Colonic mucosa (tissue), 4 donors: ENCODE measurements around the gene PLOD3. TPM values are rescaled to one million over a fixed set of nuclear protein-coding genes. Genes with fewer than 3 reads are reported as not detected.

Experiments
- DNase-seq: peaks from one replicate; pipeline ENCODE4 v3.0.0-alpha.2; 2020
- H3K27ac ChIP-seq: fragments of 200-600 bp; one replicate; pipeline ENCODE4 v1.8.0; 2021
- H3K27me3 ChIP-seq: fragments of 200-600 bp; one replicate; pipeline ENCODE4 v1.8.0; 2021
- H3K36me3 ChIP-seq: fragments of 200-600 bp; one replicate; pipeline ENCODE4 v1.8.0; 2021
- H3K4me1 ChIP-seq: fragments of 200-600 bp; one replicate; pipeline ENCODE4 v1.8.0; 2021; ENCODE audit warnings: mild to moderate bottlenecking
- H3K4me3 ChIP-seq: fragments of 200-600 bp; one replicate; pipeline ENCODE4 v1.8.0; 2021
- H3K9ac ChIP-seq, 2 donors: one replicate each; pipeline ENCODE4 v1.7.0; 2013; ENCODE audit warnings: control low read depth in 2 of 2, low read depth in 2 of 2, low read length in 2 of 2
- H3K9me3 ChIP-seq: fragments of 200-600 bp; one replicate; pipeline ENCODE4 v1.8.0; 2021
- intact Hi-C: fragments of 100-400 bp; cut with DNase I; formaldehyde crosslinking; loops from one replicate; pipeline ENCODE4 v1.14.1; 2022
- total RNA-seq, 2 donors: library from RNA; stranded (reverse); fragmentation: NEBNext Ultra II Directional in 1 of 2; extraction: Animal tissue kit (Norgen Biotek cat#: 25700) in 1 of 2; gene quantifications; one replicate each; pipeline ENCODE4 v1.2.1, GENCODE V29; 2021
- TF ChIP-seq, protein P1 (sequence below): fragments of 200-600 bp; IDR thresholded peaks from one replicate; pipeline ENCODE4 v1.8.0; 2022; ENCODE audit warnings: antibody characterized with exemption, mild to moderate bottlenecking
- donor health status: healthy.
- donor health status: DM: no; HTN: no; CAD: no.
- donor health status: DM: no; HTN: no; CAD: no.

Gene PLOD3
- total RNA-seq, 2 donors from 2014 or later, result 67.9 to 149 TPM

DNA sequence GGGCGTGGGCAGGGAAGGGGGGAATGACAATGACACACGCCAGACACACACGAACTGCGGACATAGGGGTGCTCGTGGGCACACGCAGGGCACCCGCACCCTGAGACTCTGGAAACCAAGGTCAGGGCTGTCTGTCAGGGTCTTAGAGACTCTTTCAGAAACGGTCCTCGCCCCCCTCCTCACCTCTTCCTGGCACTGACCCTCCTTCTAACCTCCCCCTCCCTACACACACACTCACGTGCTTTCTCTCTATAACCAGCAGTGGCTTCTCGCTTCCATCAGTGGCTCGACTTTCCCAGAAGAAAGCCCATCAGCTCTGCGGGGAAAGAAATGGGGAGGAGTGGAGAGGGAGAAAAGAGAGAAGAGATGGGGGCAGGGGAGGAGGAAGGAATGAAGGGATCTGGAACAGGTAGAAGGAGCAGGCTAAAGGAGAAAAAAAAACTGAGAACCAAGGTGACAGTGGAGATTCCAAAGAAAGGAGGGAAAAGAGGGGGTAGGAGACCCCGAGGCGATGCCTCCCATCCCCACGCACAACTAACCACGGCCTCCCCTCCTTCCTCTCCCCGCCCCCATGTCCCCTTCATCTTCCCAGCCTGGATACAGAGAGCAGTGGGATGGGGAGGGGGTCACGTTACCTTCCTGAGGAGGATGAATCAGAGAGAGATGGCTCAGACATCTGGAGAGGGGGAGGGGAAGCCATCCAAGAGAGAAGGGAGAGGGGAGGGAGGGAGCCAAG is 50.3 kb downstream of the PLOD3 start:
- Histone ChIP-seq H3K9me3 (no peaks in the 10 kb centered on the region), H3K27ac (no peak overlapping the region), H3K4me3 (no peak overlapping the region), H3K4me1 (peaks cover 14% of the 10 kb centered on the region), H3K27me3 (peaks cover 87% of the 10 kb centered on the region), H3K36me3 (no peaks in the 10 kb centered on the region), H3K9ac (no peak overlapping the region)
- TF ChIP-seq, protein P1, sequence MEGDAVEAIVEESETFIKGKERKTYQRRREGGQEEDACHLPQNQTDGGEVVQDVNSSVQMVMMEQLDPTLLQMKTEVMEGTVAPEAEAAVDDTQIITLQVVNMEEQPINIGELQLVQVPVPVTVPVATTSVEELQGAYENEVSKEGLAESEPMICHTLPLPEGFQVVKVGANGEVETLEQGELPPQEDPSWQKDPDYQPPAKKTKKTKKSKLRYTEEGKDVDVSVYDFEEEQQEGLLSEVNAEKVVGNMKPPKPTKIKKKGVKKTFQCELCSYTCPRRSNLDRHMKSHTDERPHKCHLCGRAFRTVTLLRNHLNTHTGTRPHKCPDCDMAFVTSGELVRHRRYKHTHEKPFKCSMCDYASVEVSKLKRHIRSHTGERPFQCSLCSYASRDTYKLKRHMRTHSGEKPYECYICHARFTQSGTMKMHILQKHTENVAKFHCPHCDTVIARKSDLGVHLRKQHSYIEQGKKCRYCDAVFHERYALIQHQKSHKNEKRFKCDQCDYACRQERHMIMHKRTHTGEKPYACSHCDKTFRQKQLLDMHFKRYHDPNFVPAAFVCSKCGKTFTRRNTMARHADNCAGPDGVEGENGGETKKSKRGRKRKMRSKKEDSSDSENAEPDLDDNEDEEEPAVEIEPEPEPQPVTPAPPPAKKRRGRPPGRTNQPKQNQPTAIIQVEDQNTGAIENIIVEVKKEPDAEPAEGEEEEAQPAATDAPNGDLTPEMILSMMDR, result no peak
- no peak for DNase-seq
- intact Hi-C loops, result no loop called here

DNA sequence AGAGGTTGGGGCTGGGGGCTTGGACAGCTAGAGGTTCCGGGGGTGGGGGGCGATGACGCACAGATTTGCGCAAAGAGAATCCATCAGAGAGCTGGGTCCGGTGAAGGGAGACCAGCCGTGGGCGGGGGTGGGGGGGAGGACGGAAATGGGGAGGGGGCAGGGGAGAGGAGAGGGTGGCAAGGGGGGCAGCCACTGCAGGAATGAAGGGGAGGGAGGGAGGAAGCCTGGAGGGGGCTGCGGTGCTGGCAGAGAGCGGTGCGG is 50.8 kb downstream of the PLOD3 start:
- TF ChIP-seq, protein P1, result no peak
- Histone ChIP-seq H3K4me3 (no peak overlapping the region), H3K4me1 (peaks cover 14% of the 10 kb centered on the region), H3K9ac (no peak overlapping the region), H3K36me3 (no peaks in the 10 kb centered on the region), H3K27ac (no peak overlapping the region), H3K27me3 (peaks cover 84% of the 10 kb centered on the region), H3K9me3 (no peaks in the 10 kb centered on the region)
- intact Hi-C loops, result no loop called here
- no peak for DNase-seq

DNA sequence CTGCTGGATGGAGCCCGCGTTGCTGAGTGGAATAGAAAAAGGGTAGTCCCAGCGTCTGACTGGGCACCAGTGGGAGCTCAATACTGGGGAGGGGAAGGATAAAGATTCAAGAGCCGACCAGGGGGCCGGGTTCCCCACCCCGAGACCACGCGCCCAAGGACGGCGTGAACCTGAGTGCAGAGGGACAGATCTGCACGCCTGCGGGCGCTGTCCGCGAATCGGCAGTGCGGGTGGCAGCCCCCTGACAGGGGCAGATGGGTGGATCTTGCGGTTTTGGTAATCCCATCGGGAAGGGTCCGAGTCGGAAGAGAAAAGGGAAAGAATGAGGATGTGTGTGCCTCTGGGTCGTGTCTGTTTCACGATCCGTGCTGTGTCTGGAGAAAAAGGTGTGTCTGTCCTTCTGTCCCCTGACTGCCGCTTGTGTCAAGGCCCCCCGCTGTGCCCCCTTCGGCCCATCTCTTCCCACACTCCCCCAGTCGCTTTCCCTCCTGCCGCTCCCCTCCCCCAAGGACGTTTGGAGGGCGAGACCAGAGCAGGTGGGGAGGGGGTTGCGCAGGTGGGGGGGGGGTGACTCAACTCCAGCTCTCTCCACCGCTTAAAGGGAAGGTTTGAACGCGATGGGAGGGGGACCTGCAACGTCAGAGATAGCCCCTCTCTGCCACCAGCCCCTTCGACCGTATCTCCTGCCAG is 51.3 kb downstream of the PLOD3 start:
- H3K4me1 ChIP-seq, result peaks cover 14% of the 10 kb centered on the region
- no peak overlapping the region for H3K27ac ChIP-seq
- intact Hi-C loops, result no loop called here
- H3K4me3 ChIP-seq, result no peak overlapping the region
- no peaks in the 10 kb centered on the region for H3K9me3 ChIP-seq
- TF ChIP-seq, protein P1, result no peak
- H3K9ac ChIP-seq, result no peak overlapping the region
- peaks cover 79% of the 10 kb centered on the region for H3K27me3 ChIP-seq
- no peaks in the 10 kb centered on the region for H3K36me3 ChIP-seq
- no peak for DNase-seq

DNA sequence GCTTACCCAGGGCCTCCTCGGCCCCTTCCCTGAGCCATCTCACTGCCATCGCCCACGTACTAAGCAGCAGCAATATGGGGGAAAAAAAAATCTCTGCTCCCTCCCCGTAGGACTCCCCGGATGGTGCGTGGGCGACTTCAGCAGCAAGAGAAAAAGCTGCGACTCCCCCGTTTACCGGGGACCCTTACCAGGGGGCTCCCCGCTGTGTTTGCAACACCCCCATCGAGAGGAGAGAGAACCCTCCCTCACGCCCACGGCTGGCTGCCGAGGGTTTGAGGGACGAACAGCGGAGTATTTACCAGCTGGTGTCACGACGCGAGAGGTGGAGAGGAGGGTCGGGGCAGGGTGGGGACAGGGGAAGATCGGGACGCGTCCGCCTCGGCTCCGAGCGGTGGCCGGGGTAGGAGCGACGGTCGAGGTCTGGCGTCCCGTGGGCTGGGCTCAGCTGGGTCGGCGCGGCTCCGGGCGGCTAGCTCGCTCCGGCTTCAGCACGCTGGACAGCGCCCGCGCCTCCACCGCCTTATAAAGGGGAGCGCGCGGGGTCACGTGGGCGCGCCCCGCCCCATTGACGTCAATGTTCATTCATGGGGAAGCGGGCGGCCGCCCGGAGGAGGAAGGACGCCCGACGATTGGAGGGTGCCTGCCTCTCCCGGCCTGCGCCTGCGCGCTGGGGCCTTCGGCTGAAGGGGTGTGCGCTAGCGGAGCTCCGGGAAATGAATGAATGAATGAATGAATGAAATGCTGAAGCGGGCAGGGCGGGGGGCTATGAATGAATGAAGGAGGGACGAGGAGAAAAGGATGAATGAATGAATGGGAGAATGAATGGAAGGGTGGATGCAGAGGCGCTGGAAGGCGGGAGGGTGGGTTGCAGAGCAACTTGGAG is 52.1 kb downstream of the PLOD3 start, which contains the start of gene VGF:
Gene VGF (minus strand): TSS at position 495 of the 883 bp plus-strand sequence. CDS start 726 bp downstream, outside the sequence.
- H3K27ac ChIP-seq, result no peak within 1 kb of the TSS
- H3K4me3 ChIP-seq, result no peak within 1 kb of the TSS
- TF ChIP-seq, protein P1, result no peak
- H3K27me3 ChIP-seq, result peaks cover 71% of the 10 kb centered on the region
- peak; percentile 95 for DNase-seq
- no peaks in the 10 kb centered on the region for H3K9me3 ChIP-seq
- intact Hi-C loops, result no loop called here
- peaks cover 14% of the 10 kb centered on the region for H3K4me1 ChIP-seq
- H3K9ac ChIP-seq, result no peak within 1 kb of the TSS
- H3K36me3 ChIP-seq, result no peaks in the 10 kb centered on the region

DNA sequence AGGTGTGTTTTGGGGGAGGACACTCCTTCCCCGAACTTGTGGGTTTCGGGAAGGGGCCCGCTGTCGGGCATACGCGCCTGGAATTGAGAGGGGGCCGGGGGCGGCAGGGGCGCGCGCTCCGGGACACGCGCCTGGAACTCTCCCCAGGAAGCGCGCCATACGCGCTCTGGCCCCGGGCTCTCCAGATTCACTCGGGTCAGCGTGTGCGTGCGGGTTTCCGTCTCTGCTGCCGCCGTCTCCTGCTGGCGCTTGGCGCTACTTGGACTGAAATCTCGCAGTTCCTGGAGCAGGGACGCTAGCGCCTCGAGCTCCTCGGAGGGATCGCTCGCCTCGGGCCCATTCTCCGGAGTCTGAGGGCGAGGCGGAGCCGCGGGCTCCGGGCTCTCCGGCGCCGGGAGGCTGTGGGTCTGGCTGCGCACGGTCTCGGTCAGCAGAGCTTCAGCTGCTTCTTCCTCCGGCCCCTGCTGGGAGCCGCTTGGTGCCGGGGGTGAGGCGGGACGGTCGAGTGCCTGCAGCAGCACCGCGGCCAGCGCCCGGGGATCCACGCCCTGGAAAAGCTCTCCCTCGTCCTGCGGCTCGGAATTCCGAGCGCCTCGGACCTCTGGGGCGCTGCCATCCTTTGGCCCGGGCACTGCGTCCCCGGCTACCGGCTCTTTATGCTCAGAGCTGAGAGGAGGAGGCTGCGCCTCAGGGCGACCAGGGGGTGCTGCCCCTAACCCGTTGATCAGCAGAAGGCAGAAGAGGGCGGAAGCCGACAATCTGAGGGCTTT is 53.1 kb downstream of the PLOD3 start:
- intact Hi-C loops, result no loop called here
- TF ChIP-seq, protein P1, result no peak
- no peak for DNase-seq
- Histone ChIP-seq H3K4me3 (peak overlapping the region; percentile 22), H3K27ac (no peak overlapping the region), H3K36me3 (peaks cover 1% of the 10 kb centered on the region), H3K27me3 (peaks cover 62% of the 10 kb centered on the region), H3K9ac (no peak overlapping the region), H3K9me3 (no peaks in the 10 kb centered on the region), H3K4me1 (peaks cover 14% of the 10 kb centered on the region)
